Adrenal gland (tissue), 5 donors: ENCODE data around the gene STON2.

Source experiments
- CTCF ChIP-seq, 6 experiments: fragments of 450-650 bp in 4 of 6; fragments of 200-600 bp in 2 of 6; sonication (generic) in 1 of 6; IDR thresholded peaks; 1 replicate in 5 of 6; 2 replicates in 1 of 6; pipeline versions ENCODE4 v1.5.1 to v1.8.0; 2016 to 2021; ENCODE audit warnings: antibody characterized with exemption in 6 of 6, mild to moderate bottlenecking in 2 of 6, moderate library complexity in 1 of 6
- POLR2A ChIP-seq, 2 donors: fragments of 450-650 bp; IDR thresholded peaks; one replicate each; pipeline ENCODE4 v1.6.1; 2017; ENCODE audit warnings: antibody characterized with exemption in 2 of 2, mild to moderate bottlenecking in 2 of 2, moderate library complexity in 1 of 2
- donor health status: DM: no; HTN: no; CAD: no.

- TF ChIP-seq CTCF (IDR thresholded peaks at IDR 0.05) = no peak
- TF ChIP-seq POLR2A (IDR thresholded peaks at IDR 0.05) = no peak
Observed at GRCh38 chr14:81449114-81449513, 49.0 kb upstream of the STON2 start.
